GM12872 (cell line): ENCODE measurements around the gene ZNF268.

ENCODE experiments used
- TF ChIP-seq, protein P1 (sequence below): IDR thresholded peaks from 3 replicates; pipeline ENCODE4 v1.5.1; 2011; ENCODE audit warnings: low read depth, mild to moderate bottlenecking, low read length, moderate library complexity; ENCODE audit not compliant: insufficient read depth

Gene ZNF268

DNA sequence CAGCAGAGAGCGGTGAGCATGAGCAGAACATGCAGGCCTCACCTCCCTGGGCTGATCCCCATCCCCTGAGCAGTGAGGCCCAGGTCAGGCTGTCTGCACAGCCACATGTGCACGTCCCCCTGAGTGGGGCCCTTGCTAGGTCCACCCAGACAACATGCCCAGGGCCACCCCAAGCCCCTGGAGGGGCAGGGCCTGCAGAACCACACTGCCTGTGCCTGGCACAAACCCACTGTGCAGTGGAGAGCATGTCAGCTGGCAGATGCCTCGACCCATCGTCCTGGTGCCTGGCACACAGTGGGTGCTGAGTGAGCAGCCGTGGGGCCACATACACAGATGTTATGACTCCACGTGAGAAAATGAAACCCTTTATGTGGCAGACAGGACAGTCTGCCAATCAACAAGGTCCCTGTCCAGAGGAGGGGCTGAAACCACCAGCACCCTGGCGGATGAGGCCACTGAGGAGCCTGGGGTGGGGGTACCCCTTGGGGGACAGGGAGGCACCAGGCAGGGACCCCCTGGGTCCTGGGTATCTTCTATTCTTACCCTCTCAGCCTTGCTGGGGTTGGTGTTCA lies 46.1 kb downstream of the ZNF268 start:
- TF ChIP-seq, protein P1, sequence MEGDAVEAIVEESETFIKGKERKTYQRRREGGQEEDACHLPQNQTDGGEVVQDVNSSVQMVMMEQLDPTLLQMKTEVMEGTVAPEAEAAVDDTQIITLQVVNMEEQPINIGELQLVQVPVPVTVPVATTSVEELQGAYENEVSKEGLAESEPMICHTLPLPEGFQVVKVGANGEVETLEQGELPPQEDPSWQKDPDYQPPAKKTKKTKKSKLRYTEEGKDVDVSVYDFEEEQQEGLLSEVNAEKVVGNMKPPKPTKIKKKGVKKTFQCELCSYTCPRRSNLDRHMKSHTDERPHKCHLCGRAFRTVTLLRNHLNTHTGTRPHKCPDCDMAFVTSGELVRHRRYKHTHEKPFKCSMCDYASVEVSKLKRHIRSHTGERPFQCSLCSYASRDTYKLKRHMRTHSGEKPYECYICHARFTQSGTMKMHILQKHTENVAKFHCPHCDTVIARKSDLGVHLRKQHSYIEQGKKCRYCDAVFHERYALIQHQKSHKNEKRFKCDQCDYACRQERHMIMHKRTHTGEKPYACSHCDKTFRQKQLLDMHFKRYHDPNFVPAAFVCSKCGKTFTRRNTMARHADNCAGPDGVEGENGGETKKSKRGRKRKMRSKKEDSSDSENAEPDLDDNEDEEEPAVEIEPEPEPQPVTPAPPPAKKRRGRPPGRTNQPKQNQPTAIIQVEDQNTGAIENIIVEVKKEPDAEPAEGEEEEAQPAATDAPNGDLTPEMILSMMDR, result no peak

GRCh38 chr12:133231001-133231400 lies 49.7 kb downstream of the ZNF268 start:
- TF ChIP-seq, protein P1, result no peak

DNA sequence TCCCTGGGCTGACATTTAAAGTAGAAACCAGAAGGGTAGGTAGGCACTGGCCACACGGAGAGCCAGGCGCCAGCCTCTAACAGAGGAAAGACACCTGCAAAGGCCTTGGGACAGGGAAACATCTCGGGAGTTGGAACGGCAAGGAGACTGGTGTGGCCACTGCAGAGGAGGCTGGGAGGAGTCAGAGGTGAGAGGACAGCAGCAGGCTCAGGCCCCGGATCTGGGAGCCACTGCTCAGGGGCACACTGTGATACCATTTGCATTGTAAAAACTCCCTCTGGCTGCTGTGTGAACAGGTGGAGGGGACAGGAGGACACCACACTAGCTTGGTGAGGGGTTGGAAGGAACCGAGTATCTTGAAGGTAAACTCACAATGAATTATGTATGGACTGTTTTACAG lies 51.7 kb downstream of the ZNF268 start:
- TF ChIP-seq, protein P1, result no peak

GRCh38 chr12:133233993-133234564 lies 52.8 kb downstream of the ZNF268 start:
- TF ChIP-seq, protein P1, result no peak

GRCh38 chr12:133234971-133235370 lies 53.7 kb downstream of the ZNF268 start:
- TF ChIP-seq, protein P1, result no peak

- TF ChIP-seq, protein P1, result no peak
Measured at GRCh38 chr12:133235401-133236112, 54.3 kb downstream of the ZNF268 start, which contains the start of gene ANHX. TSS of gene ANHX (minus strand) at chr12:133235877. CDS start at chr12:133234356, 1,521 bp downstream.

DNA sequence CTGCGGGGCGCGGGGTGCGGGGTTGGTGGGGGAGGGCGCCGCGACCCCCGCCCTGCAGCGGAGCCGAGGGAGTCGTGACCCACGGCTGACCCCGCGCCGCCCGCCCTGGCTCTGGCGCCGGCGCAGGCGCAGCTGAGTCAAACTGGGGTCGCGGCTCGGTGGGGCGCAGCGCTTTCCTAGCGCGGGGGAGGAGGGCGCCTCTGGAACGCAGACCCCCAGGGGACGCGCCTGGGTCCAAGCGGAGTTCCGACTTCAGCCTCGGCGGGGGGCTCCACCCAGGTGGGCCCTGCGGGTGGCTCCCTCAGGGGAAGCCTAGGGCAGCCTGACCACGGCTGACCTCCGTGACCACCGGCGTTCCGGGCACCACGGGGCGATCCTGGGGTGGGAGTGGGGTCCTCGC lies 54.8 kb downstream of the ZNF268 start:
- TF ChIP-seq, protein P1, result no peak
